Caco-2 (cell line): ENCODE measurements around the gene HIVEP2. TPM values are rescaled to one million over a fixed set of nuclear protein-coding genes. Genes with fewer than 3 reads are reported as not detected.
A peak's percentile ranks its signal among the peaks of the same experiment; 100 is the strongest.

ENCODE experiments used
- BruUV-seq: library from RNA; stranded (reverse); fragments of 400-500 nt; replicated peaks from 2 replicates; lab custom pipeline; 2021; lab: Mats Ljungman, UMichigan
- CTCF ChIA-PET: fragments of 300-600 bp; sonication (Branson Sonifier 250); formaldehyde crosslinking; loops from one replicate; lab custom pipeline; 2022; ENCODE audit warnings: antibody characterized with exemption; lab: Charles Lee
- POLR2A ChIA-PET: fragments of 300-600 bp; sonication (Branson Sonifier 250); formaldehyde crosslinking; loops from one replicate; lab custom pipeline; 2022; ENCODE audit warnings: antibody characterized with exemption; lab: Charles Lee
- DNase-seq, 2 experiments: peaks; one replicate each; pipeline versions ENCODE4 v3.0.0 to v3.0.0-alpha.2; 2020 to 2022
- H3K27me3 ChIP-seq: replicated peaks from 2 replicates; pipeline ENCODE4 v1.6.0; 2011; ENCODE audit warnings: low read length; ENCODE audit not compliant: control insufficient read depth, insufficient read depth
- H3K36me3 ChIP-seq: 2 replicates; pipeline ENCODE4 v1.5.1; 2011; ENCODE audit warnings: low read length; ENCODE audit not compliant: control insufficient read depth, insufficient read depth
- H3K4me1 ChIP-seq: fragments of 250-450 bp; sonication (Bioruptor Pico); 2 replicates; pipeline ENCODE4 v1.5.1; 2020; ENCODE audit warnings: mild to moderate bottlenecking
- H3K4me3 ChIP-seq: 2 replicates; pipeline ENCODE4 v1.5.1; 2011; ENCODE audit warnings: low read depth, mild to moderate bottlenecking, control low read depth, low read length
- H3K9me3 ChIP-seq: fragments of 250-450 bp; sonication (Bioruptor Pico); 2 replicates; pipeline ENCODE4 v1.5.1; 2020; ENCODE audit warnings: mild to moderate bottlenecking, moderate library complexity
- H3K27ac Mint-ChIP-seq: one replicate; pipeline ENCODE4 v1.8.0; 2022; ENCODE audit warnings: mixed read lengths; ENCODE audit not compliant: unreplicated experiment
- H3K27me3 Mint-ChIP-seq: one replicate; pipeline ENCODE4 v1.8.0; 2022; ENCODE audit warnings: mixed read lengths; ENCODE audit not compliant: insufficient read depth, unreplicated experiment
- H3K36me3 Mint-ChIP-seq: one replicate; pipeline ENCODE4 v1.8.0; 2022; ENCODE audit warnings: mild to moderate bottlenecking, mixed read lengths; ENCODE audit not compliant: insufficient read depth, unreplicated experiment
- H3K4me1 Mint-ChIP-seq: one replicate; pipeline ENCODE4 v1.8.0; 2022; ENCODE audit warnings: low read depth, mixed read lengths; ENCODE audit not compliant: unreplicated experiment
- H3K4me3 Mint-ChIP-seq: one replicate; pipeline ENCODE4 v1.8.0; 2022; ENCODE audit warnings: mild to moderate bottlenecking, moderate library complexity, mixed read lengths; ENCODE audit not compliant: unreplicated experiment
- H3K9me3 Mint-ChIP-seq: one replicate; pipeline ENCODE4 v1.8.0; 2022; ENCODE audit warnings: mixed read lengths; ENCODE audit not compliant: unreplicated experiment
- CTCF ChIP-seq, 2 experiments: fragments of 200-600 bp in 1 of 2; IDR thresholded peaks; 1 replicate in 1 of 2; 2 replicates in 1 of 2; pipeline versions ENCODE4 v1.5.1 to v1.8.0; 2011 to 2022; ENCODE audit warnings: antibody characterized with exemption in 1 of 2, control low read depth in 1 of 2, inconsistent platforms in 1 of 2, low read depth in 1 of 2, low read length in 1 of 2, mild to moderate bottlenecking in 1 of 2, moderate library complexity in 1 of 2; ENCODE audit not compliant: insufficient read depth in 1 of 2, severe bottlenecking in 1 of 2, unreplicated experiment in 1 of 2
- intact Hi-C: fragments of 100-400 bp; cut with micrococcal nuclease; formaldehyde crosslinking; loops from one replicate; pipeline ENCODE4 v1.10.0; 2022; ENCODE audit not compliant: unreplicated experiment
- total RNA-seq: library from RNA; stranded (reverse); gene quantifications from 2 replicates; pipeline ENCODE4 v1.2.3, GENCODE V29; 2022

HIVEP2 gene
- total RNA-seq, 1 experiment from 2014 or later, result 1.0 TPM

DNA sequence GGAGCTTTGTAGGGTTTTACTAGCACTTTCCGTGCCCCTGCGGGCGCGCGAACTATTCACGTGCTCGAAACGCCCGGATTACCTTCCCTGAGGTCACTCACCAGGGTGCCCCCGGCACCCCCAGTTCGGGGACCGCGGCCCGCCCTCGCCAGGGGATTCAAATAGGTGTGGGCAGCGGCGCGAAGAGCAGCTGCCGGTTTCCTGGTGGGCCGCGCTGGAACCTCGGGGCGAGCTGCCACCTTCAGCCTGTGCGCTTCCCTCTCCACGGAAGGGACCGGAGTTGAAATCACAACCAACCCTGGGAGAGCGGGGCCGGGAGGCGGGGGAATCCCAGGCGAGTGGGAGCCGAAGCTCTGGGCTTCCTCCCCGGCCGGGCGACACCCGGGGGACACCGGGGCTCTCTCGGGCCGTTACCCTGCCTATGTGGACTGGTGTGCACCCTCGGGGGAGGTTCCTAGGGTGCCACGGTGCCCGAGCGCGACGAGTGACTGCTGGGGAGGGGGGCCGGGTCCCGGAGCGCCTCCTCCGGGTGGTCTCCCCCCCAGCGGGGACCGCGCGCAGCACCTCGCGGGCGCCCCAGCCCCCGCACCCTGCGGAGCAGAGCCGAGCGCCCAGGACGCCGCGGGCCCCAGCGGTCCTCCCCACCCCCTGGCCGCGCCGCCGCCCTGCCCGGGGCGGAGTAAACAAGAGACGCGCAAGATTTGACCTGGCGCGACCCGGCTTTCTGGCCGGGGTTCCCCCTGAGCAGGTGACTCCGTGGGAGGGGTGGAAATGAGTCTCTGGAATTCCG lies 2.1 kb upstream of the HIVEP2 start:
- Mint-ChIP-seq H3K36me3 (peaks cover 23% of the 10 kb centered on the region), H3K27ac (no peak overlapping the region), H3K9me3 (no peaks in the 10 kb centered on the region), H3K4me1 (peaks cover 29% of the 10 kb centered on the region), H3K27me3 (peaks cover 3% of the 10 kb centered on the region), H3K4me3 (peak overlapping the region; percentile 92)
- CTCF ChIA-PET, result no interaction called here
- BruUV-seq, result no TSS peak
- no peak for TF ChIP-seq CTCF (IDR thresholded peaks at IDR 0.05; ENCODE audit: insufficient read depth in 1 of 2, low read depth in 1 of 2, low read length in 1 of 2, severe bottlenecking in 1 of 2, unreplicated experiment in 1 of 2)
- Histone ChIP-seq H3K4me3 (peak overlapping the region; percentile 69), H3K4me1 (peaks cover 15% of the 10 kb centered on the region; the same call in 1 of the 2 replicates), H3K9me3 (no peaks in the 10 kb centered on the region), H3K27me3 (peaks cover 2% of the 10 kb centered on the region), H3K36me3 (no peaks in the 10 kb centered on the region)
- DNase-seq, result peak; percentile 62 to 66
- intact Hi-C loops, result loop anchor here (1.0 to 10.0 kb wide), 4 partner anchors 62 to 278 kb away; no protein-coding TSS in a partner anchor
- POLR2A ChIA-PET, result no interaction called here

- CTCF ChIA-PET, result interaction anchor here (0.6 kb wide), 1 partner anchor 320 kb away, joined by 3 read pairs; no protein-coding TSS in a partner anchor
- no peaks in the 10 kb centered on the region for H3K9me3 Mint-ChIP-seq
- TSS peak; percentile 49 for BruUV-seq
- H3K36me3 Mint-ChIP-seq, result peaks cover 23% of the 10 kb centered on the region
- peak; percentile 91 to 95 for DNase-seq
- peaks cover 3% of the 10 kb centered on the region for H3K27me3 Mint-ChIP-seq
- Histone ChIP-seq H3K36me3 (no peaks in the 10 kb centered on the region), H3K9me3 (no peaks in the 10 kb centered on the region), H3K4me3 (peak overlapping the region; percentile 69), H3K4me1 (peaks cover 16% of the 10 kb centered on the region; the same call in 1 of the 2 replicates), H3K27me3 (peaks cover 2% of the 10 kb centered on the region)
- peak overlapping the region; percentile 92 for H3K4me3 Mint-ChIP-seq
- POLR2A ChIA-PET, result no interaction called here
- intact Hi-C loops, result loop anchor here (1.0 to 10.0 kb wide), 4 partner anchors 61 to 278 kb away; no protein-coding TSS in a partner anchor
- no peak for TF ChIP-seq CTCF (IDR thresholded peaks at IDR 0.05; ENCODE audit: insufficient read depth in 1 of 2, low read depth in 1 of 2, low read length in 1 of 2, severe bottlenecking in 1 of 2, unreplicated experiment in 1 of 2)
- peaks cover 29% of the 10 kb centered on the region for H3K4me1 Mint-ChIP-seq
- H3K27ac Mint-ChIP-seq, result no peak overlapping the region
Measured at GRCh38 chr6:142946181-142946923, 1.4 kb upstream of the HIVEP2 start.
